Dermis microvascular lymphatic vessel endothelial cell (primary cell): ENCODE measurements around the gene ACTL10. TPM values are rescaled to one million over a fixed set of nuclear protein-coding genes. Genes with fewer than 3 reads are reported as not detected.

Experiments used
- DNase-seq, 2 donors: peaks; one replicate each; pipeline versions ENCODE4 v3.0.0 to v3.0.0-alpha.2; 2010; ENCODE audit warnings: low read depth in 2 of 2
- total RNA-seq: library from RNA; depleted of rRNA; stranded (reverse); fragments of >200 nt; gene quantifications from 2 replicates; pipeline ENCODE4 v1.2.1, GENCODE V29; 2014

ACTL10 gene
- total RNA-seq, 1 donor from 2014 or later: 1.0 TPM

GRCh38 chr20:33676652-33677645 lies 10.2 kb downstream of the ACTL10 start:
- no peak for DNase-seq

DNA sequence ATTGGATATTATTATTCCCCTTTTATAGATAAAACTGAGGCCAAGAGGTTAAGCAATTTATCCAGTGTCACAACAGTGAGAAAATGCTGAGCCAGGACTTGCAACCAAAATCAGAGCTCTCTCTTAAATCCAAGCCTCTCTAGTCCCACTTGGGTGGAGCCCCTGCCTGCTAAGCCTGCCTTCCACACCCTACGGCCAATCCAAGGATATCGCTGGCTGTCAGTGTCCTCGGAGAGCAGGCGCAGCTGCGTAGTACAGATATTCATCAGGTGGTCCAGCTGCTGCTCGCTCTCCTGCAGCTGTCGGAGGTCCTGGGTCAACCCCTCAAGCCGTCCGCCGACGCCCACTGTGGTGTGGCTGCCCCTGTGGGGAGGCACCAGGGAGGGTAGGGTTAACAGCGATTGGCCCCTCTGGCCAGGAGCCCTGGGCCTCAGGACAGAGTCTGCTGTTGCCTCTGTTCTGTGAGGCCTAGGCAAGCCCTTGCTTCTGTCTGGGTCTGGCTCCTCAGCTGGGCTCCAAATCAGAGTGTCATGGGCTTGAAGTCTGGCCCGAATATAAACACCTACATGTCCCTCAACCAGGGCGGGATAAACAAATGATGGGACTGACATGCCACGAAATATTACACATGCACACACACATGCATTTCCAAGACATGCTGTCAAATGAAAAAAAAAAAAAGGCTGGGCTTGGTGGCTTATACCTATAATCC lies 11.4 kb downstream of the ACTL10 start:
- no peak for DNase-seq

DNA sequence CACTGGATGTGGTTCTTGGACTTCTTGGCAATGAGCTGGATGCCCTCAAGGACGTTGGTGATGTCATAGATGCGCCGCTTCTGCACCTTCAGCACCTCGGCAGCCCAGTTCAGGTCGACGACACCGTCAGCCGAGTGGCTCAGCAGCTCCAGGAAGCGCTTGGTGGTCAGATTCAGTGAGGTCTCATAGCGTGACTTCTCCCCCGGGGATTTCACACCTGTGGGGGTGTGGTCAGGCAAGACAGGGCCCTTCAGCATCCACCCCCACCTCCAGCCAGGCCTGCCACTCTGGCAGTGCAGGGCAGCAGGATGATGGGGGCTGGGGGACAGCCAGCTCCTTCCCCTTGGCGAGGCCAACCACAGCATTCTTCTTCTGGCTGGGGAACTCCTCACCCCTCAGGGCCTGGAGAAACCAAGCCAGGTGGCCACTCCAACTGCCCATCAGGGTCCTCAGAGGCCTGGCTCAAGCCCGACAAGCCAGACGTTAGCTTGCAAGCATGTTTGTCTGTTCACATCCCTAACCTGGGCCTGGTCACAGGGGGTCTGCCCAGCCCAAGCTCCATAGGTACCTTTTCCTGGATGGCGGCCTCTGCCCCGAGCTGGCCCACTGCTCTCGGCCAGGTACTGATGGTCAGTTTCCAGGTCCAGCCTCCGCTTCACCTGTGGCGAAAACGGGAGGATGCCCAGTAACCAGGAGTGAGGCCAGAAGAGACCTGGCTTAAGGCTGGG lies 13.2 kb downstream of the ACTL10 start:
- DNase-seq: no peak

- no peak for DNase-seq
These were observed 13.9 kb downstream of the ACTL10 start for GRCh38 chr20:33680686-33681085.

- no peak for DNase-seq
These were observed 14.5 kb downstream of the ACTL10 start for GRCh38 chr20:33681288-33681687.

DNA sequence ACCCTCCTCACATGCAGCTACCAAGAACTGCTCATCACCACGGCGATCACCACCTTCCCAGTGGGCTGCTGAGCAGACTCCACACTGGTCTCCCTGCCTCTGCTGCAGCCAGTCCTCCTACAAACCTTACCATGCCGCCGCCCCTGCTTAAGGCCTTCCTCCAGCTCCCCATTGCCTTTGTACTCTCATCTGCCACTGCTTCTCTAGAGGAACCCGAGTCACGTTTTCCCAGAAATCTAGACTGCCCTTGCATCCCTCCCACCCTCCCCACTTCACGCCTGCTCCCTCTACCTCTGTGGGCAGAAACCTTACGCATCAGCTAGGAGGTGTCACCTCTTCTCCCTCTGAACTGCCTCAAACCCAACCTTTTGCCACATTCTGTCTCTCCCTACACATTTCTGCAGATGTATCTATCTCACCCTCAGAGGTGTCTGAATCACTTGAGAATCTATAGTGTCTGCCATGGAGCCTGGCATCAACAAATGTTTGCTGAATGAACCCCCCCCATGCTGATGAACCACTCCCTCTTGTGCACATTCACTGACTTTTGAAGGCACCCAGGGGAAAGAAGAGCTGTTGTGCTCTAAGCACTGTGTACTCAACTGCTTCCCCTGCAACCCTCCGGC lies 15.1 kb downstream of the ACTL10 start:
- DNase-seq: no peak

DNA sequence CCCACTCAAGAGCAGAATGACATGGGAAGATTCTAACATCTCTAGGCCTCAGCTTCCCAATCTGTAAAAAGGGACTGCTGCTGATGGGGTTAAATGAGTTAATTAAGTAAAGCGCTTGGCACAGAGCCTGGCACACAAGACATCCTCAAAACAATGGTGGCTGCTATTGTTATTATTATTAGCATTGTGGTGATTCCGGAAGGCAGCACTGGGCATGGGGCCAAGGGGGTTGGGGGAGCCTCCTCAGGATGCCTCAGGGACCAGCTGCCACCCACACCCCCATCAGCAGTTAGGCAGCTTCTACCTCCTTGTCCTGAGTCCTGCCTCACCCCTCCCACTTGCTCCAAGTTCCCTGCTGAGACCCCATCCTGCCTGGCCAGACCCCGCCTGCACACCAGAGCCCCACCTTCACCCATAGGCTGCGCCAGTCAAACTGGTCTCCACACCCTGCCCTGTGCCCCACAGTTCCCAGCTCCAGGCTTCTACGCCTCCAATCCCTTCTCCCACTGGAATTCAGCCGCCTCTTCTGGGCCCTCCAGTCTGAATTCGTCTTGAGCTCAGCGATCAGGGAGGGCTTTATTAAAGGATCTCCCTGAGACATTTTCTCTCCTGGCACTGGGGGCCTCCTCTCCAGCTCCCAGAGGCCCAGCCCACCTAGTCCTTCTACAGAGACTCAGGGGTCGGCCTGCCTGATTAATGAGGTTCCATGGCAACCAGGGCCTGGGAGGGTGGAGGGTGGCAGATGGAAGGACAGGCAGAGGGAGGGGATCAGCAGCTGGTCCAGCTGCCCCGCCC lies 18.0 kb downstream of the ACTL10 start:
- peak in 1 of 2 donors; percentile 54 for DNase-seq

DNA sequence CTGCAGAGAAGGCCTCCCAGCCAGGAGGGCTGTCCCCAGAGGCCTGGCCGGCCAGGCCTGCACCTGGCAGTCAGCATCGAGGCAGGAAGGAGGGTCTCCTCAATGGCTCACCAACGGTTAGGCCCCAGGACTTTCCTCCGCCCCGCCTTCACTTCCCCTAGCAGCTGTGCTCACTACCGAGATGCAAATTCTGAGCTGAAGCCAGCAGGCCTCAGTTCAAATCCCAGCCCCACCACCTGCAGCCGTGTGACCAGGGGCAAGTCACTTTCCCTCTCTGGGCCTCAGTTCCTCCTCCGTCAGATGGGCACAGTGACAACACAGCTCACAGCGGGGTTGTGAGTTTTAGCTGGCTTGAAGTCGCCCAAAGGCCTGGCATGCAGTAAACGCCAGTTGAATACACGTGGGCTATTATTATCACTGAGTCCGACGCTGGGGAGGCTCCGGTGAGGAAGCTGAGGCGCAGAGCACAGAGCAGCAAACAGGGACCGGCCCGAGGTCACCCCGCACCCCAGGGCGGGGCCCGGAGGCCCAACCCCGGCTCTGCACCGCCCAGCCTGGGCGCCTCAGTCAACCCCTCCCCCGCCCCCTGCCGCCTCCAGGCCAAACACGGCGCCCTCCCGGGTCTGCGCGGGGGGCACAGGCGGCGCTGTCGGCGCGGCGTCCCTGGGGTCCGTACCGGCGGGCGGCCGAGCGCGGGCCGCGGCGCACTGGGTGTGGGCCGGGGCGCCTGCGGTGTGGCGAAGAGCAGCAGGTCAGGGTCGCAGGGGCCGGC lies 18.8 kb downstream of the ACTL10 start:
- DNase-seq: no peak

GRCh38 chr20:33686100-33686983 lies 19.6 kb downstream of the ACTL10 start, which contains the start of gene E2F1:
Gene E2F1 (minus strand): TSS chr20:33686385. CDS start chr20:33686264, 121 bp downstream.
- DNase-seq: peak; percentile 69 to 95

GRCh38 chr20:33686984-33687366 lies 20.2 kb downstream of the ACTL10 start:
- DNase-seq: no peak

- no peak for DNase-seq
These were observed 20.7 kb downstream of the ACTL10 start for GRCh38 chr20:33687370-33687915.

DNA sequence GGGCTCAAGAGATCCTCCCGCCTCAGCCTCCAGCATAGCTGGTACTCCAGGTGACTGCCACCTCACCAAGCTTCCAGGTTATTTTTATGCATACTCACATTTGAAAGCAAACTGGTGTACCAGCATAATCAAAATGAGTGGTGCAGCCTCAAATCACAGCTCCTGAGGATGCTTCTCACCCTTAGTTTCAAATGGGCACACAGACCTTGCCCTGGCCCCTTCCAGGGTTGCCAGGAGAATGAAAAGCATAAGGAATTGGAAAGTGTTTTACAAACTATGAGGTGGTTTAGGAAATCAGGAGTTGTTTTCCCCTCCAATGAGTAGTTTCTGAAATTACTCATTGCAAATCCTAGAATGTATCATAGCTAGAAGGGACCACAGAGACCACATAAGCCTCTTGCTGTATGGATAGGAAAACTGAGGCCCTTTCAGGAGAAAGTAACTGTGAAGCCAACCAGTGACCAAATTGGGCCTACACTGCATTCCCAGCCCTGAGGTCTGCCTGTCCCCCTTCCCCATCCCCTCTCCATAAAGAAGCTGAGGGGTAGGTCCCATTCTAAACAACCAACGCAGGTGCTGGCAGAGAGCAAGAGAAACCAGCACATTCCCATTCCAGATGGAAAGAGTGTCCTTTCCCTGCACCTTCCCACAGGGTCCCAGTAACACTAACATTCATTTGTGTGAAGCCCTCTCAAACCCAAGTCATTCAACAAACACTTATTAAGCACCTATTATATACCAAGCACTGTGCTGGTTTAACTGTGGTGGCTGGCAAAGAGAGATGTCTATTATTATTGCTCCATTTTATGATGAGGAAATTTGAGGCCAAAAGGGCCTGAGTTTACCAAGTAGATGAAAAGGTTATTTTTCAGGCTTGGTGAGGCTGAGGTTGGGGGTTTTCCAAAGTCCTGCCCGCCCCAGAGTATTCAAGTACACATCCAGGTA lies 21.5 kb downstream of the ACTL10 start:
- no peak for DNase-seq

GRCh38 chr20:33688938-33689424 lies 22.2 kb downstream of the ACTL10 start:
- DNase-seq: no peak

DNA sequence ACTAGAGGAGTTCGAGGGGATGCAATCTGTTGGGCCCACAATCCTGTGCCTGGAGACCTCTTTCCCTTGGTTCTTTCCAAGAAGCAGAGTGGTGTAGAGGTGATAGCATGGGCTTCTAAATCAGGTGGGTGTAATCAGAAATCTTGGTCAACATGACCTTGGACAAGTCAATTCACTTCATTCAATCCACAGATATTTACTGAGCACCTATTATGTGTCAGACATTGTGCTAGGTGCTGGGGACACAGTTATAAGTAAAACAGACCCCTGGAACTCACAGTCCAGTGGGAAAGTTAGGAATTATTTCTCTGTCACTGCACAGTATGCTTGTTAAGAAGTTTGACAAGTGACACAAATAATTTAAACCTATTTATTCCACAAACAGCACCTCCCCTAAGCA lies 22.8 kb downstream of the ACTL10 start:
- DNase-seq: no peak

GRCh38 chr20:33689973-33690372 lies 23.2 kb downstream of the ACTL10 start:
- peak in 1 of 2 donors; percentile 68 for DNase-seq

DNA sequence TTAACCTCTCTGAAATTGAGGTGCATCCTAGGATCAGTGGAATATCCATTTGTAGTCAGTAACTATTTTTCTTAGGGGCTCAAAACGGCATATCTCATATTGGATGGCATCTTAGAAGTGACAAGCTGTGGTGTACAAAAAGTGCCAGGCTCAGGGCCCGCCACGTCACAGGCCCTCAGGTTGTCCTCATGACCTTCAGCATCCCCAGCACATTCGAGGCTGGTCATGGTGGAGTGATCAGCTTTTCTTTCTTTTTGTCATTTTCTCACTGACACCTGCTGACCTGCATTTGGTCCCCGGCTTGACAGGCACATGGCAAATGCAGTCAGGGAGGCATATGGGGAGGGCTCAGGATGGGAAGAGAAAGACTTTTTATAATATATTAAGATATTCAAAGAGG lies 26.5 kb downstream of the ACTL10 start:
- no peak for DNase-seq
